ENCODE results near the gene KCNQ5.

Gene KCNQ5

GRCh38 chr6:72783035-72783434 is 161.2 kb downstream of the KCNQ5 start:
- Mint-ChIP-seq H3K36me3 (peaks cover 8% of the 10 kb centered on the region), H3K27ac (no peak overlapping the region), H3K9me3 (no peaks in the 10 kb centered on the region), H3K27me3 (no peaks in the 10 kb centered on the region), H3K4me3 (no peak overlapping the region), H3K4me1 (peaks cover 3% of the 10 kb centered on the region)

GRCh38 chr6:72783666-72784065 is 161.8 kb downstream of the KCNQ5 start:
- H3K27me3 Mint-ChIP-seq = no peaks in the 10 kb centered on the region
- H3K36me3 Mint-ChIP-seq = peaks cover 8% of the 10 kb centered on the region
- H3K4me3 Mint-ChIP-seq = no peak overlapping the region
- peaks cover 3% of the 10 kb centered on the region for H3K4me1 Mint-ChIP-seq
- H3K27ac Mint-ChIP-seq = no peak overlapping the region
- H3K9me3 Mint-ChIP-seq = no peaks in the 10 kb centered on the region

GRCh38 chr6:72784071-72784470 is 162.2 kb downstream of the KCNQ5 start:
- Mint-ChIP-seq H3K4me3 (no peak overlapping the region), H3K9me3 (no peaks in the 10 kb centered on the region), H3K4me1 (peaks cover 3% of the 10 kb centered on the region), H3K36me3 (peaks cover 6% of the 10 kb centered on the region), H3K27ac (no peak overlapping the region), H3K27me3 (no peaks in the 10 kb centered on the region)

- Mint-ChIP-seq H3K9me3 (no peaks in the 10 kb centered on the region), H3K27me3 (no peaks in the 10 kb centered on the region), H3K27ac (no peak overlapping the region), H3K4me3 (no peak overlapping the region), H3K4me1 (peaks cover 3% of the 10 kb centered on the region), H3K36me3 (peaks cover 2% of the 10 kb centered on the region)
These were observed 162.7 kb downstream of the KCNQ5 start for GRCh38 chr6:72784581-72784980.

GRCh38 chr6:72787391-72788031 is 165.6 kb downstream of the KCNQ5 start:
- Mint-ChIP-seq H3K4me3 (no peak overlapping the region), H3K4me1 (peaks cover 3% of the 10 kb centered on the region), H3K9me3 (no peaks in the 10 kb centered on the region), H3K27me3 (no peaks in the 10 kb centered on the region), H3K27ac (no peak overlapping the region), H3K36me3 (peaks cover 8% of the 10 kb centered on the region)

GRCh38 chr6:72788188-72788587 is 166.3 kb downstream of the KCNQ5 start:
- Mint-ChIP-seq H3K27ac (no peak overlapping the region), H3K27me3 (no peaks in the 10 kb centered on the region)

GRCh38 chr6:72789145-72789544 is 167.3 kb downstream of the KCNQ5 start:
- no peaks in the 10 kb centered on the region for H3K27me3 Mint-ChIP-seq
- H3K36me3 Mint-ChIP-seq = peaks cover 9% of the 10 kb centered on the region
- H3K27ac Mint-ChIP-seq = no peak overlapping the region
- H3K4me1 Mint-ChIP-seq = no peaks in the 10 kb centered on the region
- H3K4me3 Mint-ChIP-seq = no peak overlapping the region
- no peaks in the 10 kb centered on the region for H3K9me3 Mint-ChIP-seq

More at GRCh38 chr6:72788188-72788587, 166.3 kb downstream of the KCNQ5 start:
- H3K36me3 Mint-ChIP-seq = peaks cover 8% of the 10 kb centered on the region
- no peak overlapping the region for H3K4me3 Mint-ChIP-seq
- no peaks in the 10 kb centered on the region for H3K4me1 Mint-ChIP-seq
- H3K9me3 Mint-ChIP-seq = no peaks in the 10 kb centered on the region

- Mint-ChIP-seq H3K27me3 (no peaks in the 10 kb centered on the region), H3K9me3 (no peaks in the 10 kb centered on the region), H3K27ac (no peak overlapping the region), H3K4me1 (no peaks in the 10 kb centered on the region), H3K4me3 (no peak overlapping the region), H3K36me3 (peaks cover 10% of the 10 kb centered on the region)
These were observed 170.8 kb downstream of the KCNQ5 start for GRCh38 chr6:72792692-72793091.

- Mint-ChIP-seq H3K4me3 (no peak overlapping the region), H3K9me3 (no peaks in the 10 kb centered on the region), H3K4me1 (no peaks in the 10 kb centered on the region), H3K36me3 (peaks cover 10% of the 10 kb centered on the region), H3K27me3 (no peaks in the 10 kb centered on the region), H3K27ac (no peak overlapping the region)
These were observed 172.0 kb downstream of the KCNQ5 start for GRCh38 chr6:72793641-72794395.

GRCh38 chr6:72798196-72798595 is 176.3 kb downstream of the KCNQ5 start:
- Mint-ChIP-seq H3K4me3 (no peak overlapping the region), H3K4me1 (no peaks in the 10 kb centered on the region), H3K36me3 (peaks cover 7% of the 10 kb centered on the region), H3K9me3 (no peaks in the 10 kb centered on the region), H3K27me3 (no peaks in the 10 kb centered on the region), H3K27ac (no peak overlapping the region)

GRCh38 chr6:72809746-72810379 is 188.0 kb downstream of the KCNQ5 start:
- Mint-ChIP-seq H3K4me1 (peaks cover 9% of the 10 kb centered on the region), H3K27ac (no peak overlapping the region), H3K9me3 (no peaks in the 10 kb centered on the region), H3K36me3 (peaks cover 11% of the 10 kb centered on the region), H3K27me3 (no peaks in the 10 kb centered on the region), H3K4me3 (no peak overlapping the region)

GRCh38 chr6:72810571-72811280 is 188.9 kb downstream of the KCNQ5 start:
- no peaks in the 10 kb centered on the region for H3K9me3 Mint-ChIP-seq
- peaks cover 13% of the 10 kb centered on the region for H3K4me1 Mint-ChIP-seq
- H3K27me3 Mint-ChIP-seq = no peaks in the 10 kb centered on the region
- H3K4me3 Mint-ChIP-seq = no peak overlapping the region
- H3K36me3 Mint-ChIP-seq = peaks cover 9% of the 10 kb centered on the region
- H3K27ac Mint-ChIP-seq = no peak overlapping the region

GRCh38 chr6:72811971-72812421 is 190.1 kb downstream of the KCNQ5 start:
- Mint-ChIP-seq H3K36me3 (peaks cover 6% of the 10 kb centered on the region), H3K4me1 (peaks cover 13% of the 10 kb centered on the region), H3K4me3 (no peak overlapping the region)

GRCh38 chr6:72813807-72814596 is 192.1 kb downstream of the KCNQ5 start:
- H3K36me3 Mint-ChIP-seq = peaks cover 2% of the 10 kb centered on the region

More at GRCh38 chr6:72811971-72812421, 190.1 kb downstream of the KCNQ5 start:
- Mint-ChIP-seq H3K9me3 (no peaks in the 10 kb centered on the region), H3K27ac (no peak overlapping the region), H3K27me3 (no peaks in the 10 kb centered on the region)

GRCh38 chr6:72816022-72816421 is 194.2 kb downstream of the KCNQ5 start:
- peaks cover 2% of the 10 kb centered on the region for H3K36me3 Mint-ChIP-seq
- no peak overlapping the region for H3K27ac Mint-ChIP-seq
- H3K27me3 Mint-ChIP-seq = no peaks in the 10 kb centered on the region
- no peak overlapping the region for H3K4me3 Mint-ChIP-seq
- H3K4me1 Mint-ChIP-seq = peaks cover 13% of the 10 kb centered on the region
- no peaks in the 10 kb centered on the region for H3K9me3 Mint-ChIP-seq

More at GRCh38 chr6:72813807-72814596, 192.1 kb downstream of the KCNQ5 start:
- no peaks in the 10 kb centered on the region for H3K27me3 Mint-ChIP-seq
- H3K9me3 Mint-ChIP-seq = no peaks in the 10 kb centered on the region
- H3K4me1 Mint-ChIP-seq = peaks cover 13% of the 10 kb centered on the region
- no peak overlapping the region for H3K4me3 Mint-ChIP-seq
- peak overlapping the region; percentile 80 for H3K27ac Mint-ChIP-seq
